Right lobe of liver (tissue), 6 donors: Measurements from ENCODE around the gene TBC1D2B. TPM values are rescaled to one million over a fixed set of nuclear protein-coding genes. Genes with fewer than 3 reads are reported as not detected.
"Not testable (repeated sequence)": the region's sequence is repeated elsewhere in the genome, so short reads cannot be mapped to it uniquely, and the experiment has no call there.

Source experiments
- ATAC-seq, 4 donors: fragments of 200-7000 bp; cut with Tn5 transposase; one replicate each; pipeline ENCODE4 v1.9.1; 2020; ENCODE audit warnings: mild to moderate bottlenecking in 4 of 4, moderate library complexity in 4 of 4
- DNase-seq, 3 donors: peaks; one replicate each; pipeline ENCODE4 v3.0.0-alpha.2; 2020
- H3K27ac ChIP-seq, 3 donors: fragments of 200-600 bp; one replicate each; pipeline ENCODE4 v1.8.0; 2022
- H3K27me3 ChIP-seq, 2 donors: fragments of 200-600 bp; one replicate each; pipeline ENCODE4 v1.8.0; 2022
- H3K36me3 ChIP-seq, 4 donors: fragments of 200-600 bp; sonication (generic) in 1 of 4; one replicate each; pipeline versions ENCODE4 v1.5.1 to v1.8.0; 2017 to 2022; ENCODE audit warnings: control low read depth in 1 of 4
- H3K4me1 ChIP-seq, 4 donors: fragments of 200-600 bp; sonication (generic) in 1 of 4; one replicate each; pipeline versions ENCODE4 v1.5.1 to v1.8.0; 2017 to 2022; ENCODE audit warnings: control low read depth in 1 of 4
- H3K4me3 ChIP-seq, 3 donors: fragments of 200-600 bp; one replicate each; pipeline ENCODE4 v1.8.0; 2022
- H3K9me3 ChIP-seq, 4 donors: fragments of 200-600 bp; sonication (generic) in 1 of 4; one replicate each; pipeline versions ENCODE4 v1.5.1 to v1.8.0; 2017 to 2022; ENCODE audit warnings: control low read depth in 1 of 4
- CTCF ChIP-seq, 4 donors: fragments of 200-600 bp in 3 of 4; fragments of 450-650 bp in 1 of 4; IDR thresholded peaks; one replicate each; pipeline versions ENCODE4 v1.5.1 to v1.8.0; 2016 to 2022; ENCODE audit warnings: antibody characterized with exemption in 4 of 4, mild to moderate bottlenecking in 2 of 4
- POLR2A ChIP-seq: fragments of 450-650 bp; IDR thresholded peaks from one replicate; pipeline ENCODE4 v1.6.1; 2017; ENCODE audit warnings: antibody characterized with exemption, mild to moderate bottlenecking
- WGBS: methylation state at CpG from one replicate; pipeline ENCODE4 v1.1.6; 2018; ENCODE audit warnings: low coverage, low lambda C conversion rate; ENCODE audit not compliant: insufficient coverage; ENCODE audit errors: missing lambda C conversion rate; 5-methylcytosine and 5-hydroxymethylcytosine counted together
- intact Hi-C, 2 donors: fragments of 100-400 bp; cut with DNase I; formaldehyde crosslinking; loops; one replicate each; pipeline versions ENCODE4 v1.11.2 to v1.14.1; 2022
- total RNA-seq, 6 experiments: library from RNA; depleted of rRNA in 2 of 6; stranded (reverse); fragments of >200 nt in 2 of 6; fragmentation: NEBNext Ultra II Directional in 3 of 6; extraction: Animal tissue kit (Norgen Biotek cat#: 25700) in 3 of 6; gene quantifications; one replicate each; pipeline versions ENCODE4 v1.1.0 to v1.2.4, GENCODE V29; 2016 to 2023
- donor health status: DM: no; HTN: yes; CAD: no.
- donor health status: DM: no; HTN: no; CAD: no.
- donor health status: DM: no; HTN: no; CAD: no.
- donor health status: DM: no; HTN: yes; CAD: no.
- donor health status: DM: no; HTN: yes; CAD: no.

TBC1D2B gene
- total RNA-seq, 6 experiments from 2014 or later = 23.7 to 81.4 (median 29.6) TPM

- 54% methylated on average over 9 of the region's 34 CpGs for WGBS
- no peak for TF ChIP-seq POLR2A
- TF ChIP-seq CTCF (IDR thresholded peaks at IDR 0.05) = no peak
- DNase-seq (no peak), ATAC-seq (no peak)
- Histone ChIP-seq H3K4me3 (no peak overlapping the region), H3K36me3 (peaks cover 0 to 5% (median 0%) of the 10 kb centered on the region in 4 donors), H3K27me3 (no peaks in the 10 kb centered on the region), H3K4me1 (peaks cover 0 to 9% (median 2%) of the 10 kb centered on the region in 4 donors), H3K27ac (no peak overlapping the region), H3K9me3 (no peaks in the 10 kb centered on the region)
- intact Hi-C loops = no loop called here
Observed at GRCh38 chr15:77988347-77989295, 88.9 kb downstream of the TBC1D2B start.

- H3K27ac ChIP-seq, H3K9me3 ChIP-seq, intact Hi-C loops, DNase-seq, H3K36me3 ChIP-seq, H3K4me1 ChIP-seq, H3K4me3 ChIP-seq, H3K27me3 ChIP-seq: not testable (repeated sequence)
- peak in 3 of 4 donors; percentile 2 to 10 (median 7) for ATAC-seq
- WGBS = no CpG with 5 or more reads among the region's 15 CpGs
Observed at GRCh38 chr15:77987765-77988136, 89.8 kb downstream of the TBC1D2B start.

- no peak for TF ChIP-seq CTCF (IDR thresholded peaks at IDR 0.05)
- no peak for TF ChIP-seq POLR2A
- no peaks in the 10 kb centered on the region for H3K27me3 ChIP-seq
- ATAC-seq (no peak), DNase-seq (peak in 1 of 3 donors; percentile 51)
- no peaks in the 10 kb centered on the region for H3K9me3 ChIP-seq
- peaks cover 0 to 4% (median 1%) of the 10 kb centered on the region in 4 donors for H3K4me1 ChIP-seq
- WGBS = 62% methylated on average over 5 of the region's 24 CpGs
- intact Hi-C loops = no loop called here
- H3K27ac ChIP-seq = no peak overlapping the region
- no peaks in the 10 kb centered on the region for H3K36me3 ChIP-seq
- no peak overlapping the region for H3K4me3 ChIP-seq
Observed at GRCh38 chr15:77986891-77987764, 90.4 kb downstream of the TBC1D2B start.

GRCh38 chr15:77985931-77986480 is 91.5 kb downstream of the TBC1D2B start:
- TF ChIP-seq CTCF (IDR thresholded peaks at IDR 0.05) (no peak), POLR2A (no peak)
- 60% methylated on average over 3 of the region's 18 CpGs for WGBS
- Histone ChIP-seq H3K4me3 (no peak overlapping the region), H3K4me1 (no peaks in the 10 kb centered on the region), H3K9me3 (no peaks in the 10 kb centered on the region), H3K27me3 (no peaks in the 10 kb centered on the region), H3K27ac (no peak overlapping the region), H3K36me3 (no peaks in the 10 kb centered on the region)
- ATAC-seq (no peak), DNase-seq (no peak)
- intact Hi-C loops = no loop called here
